Mesenchymal stem cell (in vitro differentiated cells and primary cell): ENCODE data around the gene PRR15L.
"Not testable (repeated sequence)": the region's sequence is repeated elsewhere in the genome, so short reads cannot be mapped to it uniquely, and the experiment has no call there.

Experiments
- DNase-seq: peaks from one replicate; pipeline ENCODE4 v3.0.0-alpha.2; 2013
- H2AFZ ChIP-seq: one replicate; pipeline ENCODE4 v1.6.1; 2013; ENCODE audit warnings: low read depth, mild to moderate bottlenecking, control low read depth, inconsistent platforms, low read length, moderate library complexity
- H2AK5ac ChIP-seq: 2 replicates; pipeline ENCODE4 v1.6.1; 2013; ENCODE audit warnings: low read length, moderate library complexity, mild to moderate bottlenecking, inconsistent platforms; ENCODE audit not compliant: severe bottlenecking
- H2BK120ac ChIP-seq: one replicate; pipeline ENCODE4 v1.6.1; 2013; ENCODE audit warnings: low read depth, mild to moderate bottlenecking, inconsistent platforms, low read length, moderate library complexity
- H2BK12ac ChIP-seq, 2 experiments: one replicate each; pipeline ENCODE4 v1.6.1; 2013; ENCODE audit warnings: inconsistent platforms in 2 of 2, low read length in 2 of 2, mild to moderate bottlenecking in 2 of 2, moderate library complexity in 2 of 2, control low read depth in 1 of 2
- H2BK15ac ChIP-seq: one replicate; pipeline ENCODE4 v1.6.1; 2013; ENCODE audit warnings: mild to moderate bottlenecking, low read depth, inconsistent platforms; ENCODE audit not compliant: poor library complexity, severe bottlenecking
- H2BK5ac ChIP-seq: 2 replicates; pipeline ENCODE4 v1.6.1; 2013; ENCODE audit warnings: low read depth, mild to moderate bottlenecking, low read length, control low read depth, inconsistent platforms; ENCODE audit not compliant: poor library complexity, severe bottlenecking
- H3K14ac ChIP-seq, 2 experiments: one replicate each; pipeline ENCODE4 v1.6.1; 2013; ENCODE audit warnings: inconsistent platforms in 2 of 2, low read length in 2 of 2, control low read depth in 1 of 2, mild to moderate bottlenecking in 1 of 2, moderate library complexity in 1 of 2
- H3K18ac ChIP-seq, 2 experiments: one replicate each; pipeline ENCODE4 v1.6.1; 2013; ENCODE audit warnings: inconsistent platforms in 2 of 2, low read length in 2 of 2, control low read depth in 1 of 2, low read depth in 1 of 2, mild to moderate bottlenecking in 1 of 2
- H3K23ac ChIP-seq, 2 experiments: one replicate each; pipeline ENCODE4 v1.6.1; 2013; ENCODE audit warnings: inconsistent platforms in 2 of 2, low read length in 2 of 2, mild to moderate bottlenecking in 2 of 2, moderate library complexity in 2 of 2, control low read depth in 1 of 2
- H3K27ac ChIP-seq: 2 replicates; pipeline ENCODE4 v1.5.1; 2013; ENCODE audit warnings: mild to moderate bottlenecking, moderate library complexity, low read length, control low read depth, inconsistent platforms; ENCODE audit not compliant: poor library complexity, severe bottlenecking
- H3K27me3 ChIP-seq, 2 experiments: 2 replicates each; pipeline versions ENCODE4 v1.6.1 to v1.7.0; 2013; ENCODE audit warnings: low read length in 2 of 2, mild to moderate bottlenecking in 2 of 2, moderate library complexity in 2 of 2, control low read depth in 1 of 2, inconsistent platforms in 1 of 2; ENCODE audit not compliant: control insufficient read depth in 1 of 2, insufficient read depth in 1 of 2
- H3K36me3 ChIP-seq, 2 experiments: 2 replicates each; pipeline versions ENCODE4 v1.6.1 to v1.7.0; 2013; ENCODE audit warnings: low read length in 2 of 2, control low read depth in 1 of 2, inconsistent platforms in 1 of 2, low read depth in 1 of 2, mild to moderate bottlenecking in 1 of 2; ENCODE audit not compliant: insufficient read depth in 2 of 2, control insufficient read depth in 1 of 2
- H3K4ac ChIP-seq, 2 experiments: one replicate each; pipeline ENCODE4 v1.6.1; 2013; ENCODE audit warnings: inconsistent platforms in 2 of 2, low read length in 2 of 2, mild to moderate bottlenecking in 2 of 2, moderate library complexity in 2 of 2, control low read depth in 1 of 2, low read depth in 1 of 2
- H3K4me1 ChIP-seq: 2 replicates; pipeline ENCODE4 v1.6.1; 2013; ENCODE audit warnings: low read depth, low read length, control low read depth; ENCODE audit not compliant: control insufficient read depth, insufficient read depth
- H3K4me2 ChIP-seq: 2 replicates; pipeline ENCODE4 v1.6.1; 2013; ENCODE audit warnings: low read length, mild to moderate bottlenecking, inconsistent platforms; ENCODE audit not compliant: poor library complexity, severe bottlenecking
- H3K4me3 ChIP-seq, 2 experiments: 2 replicates each; pipeline versions ENCODE4 v1.5.1 to v1.7.0; 2013; ENCODE audit warnings: low read length in 2 of 2, mild to moderate bottlenecking in 2 of 2, control low read depth in 1 of 2, low read depth in 1 of 2; ENCODE audit not compliant: insufficient read depth in 1 of 2
- H3K79me1 ChIP-seq: replicated peaks from 2 replicates; pipeline ENCODE4 v1.6.1; 2013; ENCODE audit warnings: mild to moderate bottlenecking, control low read depth, low read length, inconsistent platforms; ENCODE audit not compliant: poor library complexity, severe bottlenecking
- H3K9ac ChIP-seq: 2 replicates; pipeline ENCODE4 v1.7.0; 2013; ENCODE audit warnings: mild to moderate bottlenecking, low read length, moderate library complexity
- H3K9me3 ChIP-seq: 2 replicates; pipeline ENCODE4 v1.7.0; 2013; ENCODE audit warnings: mild to moderate bottlenecking, low read length; ENCODE audit not compliant: control insufficient read depth
- H4K8ac ChIP-seq: one replicate; pipeline ENCODE4 v1.6.1; 2013; ENCODE audit warnings: inconsistent platforms, mild to moderate bottlenecking, low read length, moderate library complexity
- H4K91ac ChIP-seq: one replicate; pipeline ENCODE4 v1.6.1; 2013; ENCODE audit warnings: mild to moderate bottlenecking, low read length, inconsistent platforms
- WGBS: methylation state at CpG from one replicate; pipeline ENCODE4 v1.1.7; 2013; ENCODE audit warnings: mixed read lengths; 5-methylcytosine and 5-hydroxymethylcytosine counted together

The PRR15L gene

GRCh38 chr17:48003417-48004151 is 45.9 kb upstream of the PRR15L start:
- Histone ChIP-seq H2BK120ac (peak overlapping the region; percentile 93), H4K91ac (peak overlapping the region; percentile 100), H2BK12ac (peak overlapping the region; percentile 88 to 100), H2AK5ac (peak overlapping the region; percentile 64), H3K23ac (no peak overlapping the region), H3K79me1 (no peaks in the 10 kb centered on the region), H3K9ac (no peak overlapping the region), H3K18ac (peak overlapping the region; percentile 79 to 100), H3K36me3 (no peaks in the 10 kb centered on the region), H3K4me1 (peaks cover 30% of the 10 kb centered on the region), H3K9me3 (no peaks in the 10 kb centered on the region), H3K27ac (peak overlapping the region; percentile 98), H3K14ac (no peak overlapping the region), H4K8ac (peak overlapping the region; percentile 100), H2AFZ (peak overlapping the region; percentile 42), H3K27me3 (no peaks in the 10 kb centered on the region), H3K4me3 (no peak overlapping the region), H2BK5ac (peak overlapping the region; percentile 66), H3K4me2 (no peak overlapping the region), H2BK15ac (peak overlapping the region; percentile 99), H3K4ac (peak overlapping the region; percentile 62 to 99)
- 49% methylated on average over 17 of the region's 17 CpGs for WGBS
- no peak for DNase-seq

GRCh38 chr17:48002916-48003416 is 45.3 kb upstream of the PRR15L start:
- Histone ChIP-seq H3K27ac (peak overlapping the region; percentile 98), H2BK120ac (peak overlapping the region; percentile 93), H3K14ac (peak overlapping the region in 1 of 2 experiments; percentile 3), H3K36me3 (no peaks in the 10 kb centered on the region), H2AFZ (no peak overlapping the region), H3K9me3 (no peaks in the 10 kb centered on the region), H3K4me3 (no peak overlapping the region), H2AK5ac (peak overlapping the region; percentile 14), H3K23ac (peak overlapping the region in 1 of 2 experiments; percentile 35), H3K27me3 (no peaks in the 10 kb centered on the region), H3K4me2 (peak overlapping the region; percentile 1), H3K18ac (peak overlapping the region; percentile 79 to 100), H2BK15ac (peak overlapping the region; percentile 99), H3K79me1 (no peaks in the 10 kb centered on the region), H3K9ac (peak overlapping the region; percentile 80), H3K4me1 (peaks cover 30% of the 10 kb centered on the region), H2BK5ac (peak overlapping the region; percentile 9), H4K91ac (peak overlapping the region; percentile 100), H2BK12ac (peak overlapping the region; percentile 88 to 100), H4K8ac (peak overlapping the region; percentile 100), H3K4ac (peak overlapping the region; percentile 62 to 99)
- DNase-seq: no peak
- 53% methylated on average over 6 of the region's 7 CpGs for WGBS

- Histone ChIP-seq H3K27me3 (no peaks in the 10 kb centered on the region), H3K9me3 (no peaks in the 10 kb centered on the region), H3K4me2 (no peak overlapping the region), H2AFZ (peak overlapping the region; percentile 2), H2AK5ac (peak overlapping the region; percentile 82), H3K4ac (peak overlapping the region; percentile 68 to 100), H3K14ac (peak overlapping the region in 1 of 2 experiments; percentile 22), H3K9ac (peak overlapping the region; percentile 80), H4K8ac (peak overlapping the region; percentile 97), H3K18ac (peak overlapping the region; percentile 98 to 100), H3K4me3 (no peak overlapping the region), H2BK5ac (peak overlapping the region; percentile 67), H2BK15ac (no peak overlapping the region), H2BK12ac (peak overlapping the region; percentile 85 to 98), H3K79me1 (no peaks in the 10 kb centered on the region), H3K23ac (no peak overlapping the region), H2BK120ac (peak overlapping the region; percentile 93), H3K4me1 (peaks cover 30% of the 10 kb centered on the region), H4K91ac (peak overlapping the region; percentile 91), H3K36me3 (no peaks in the 10 kb centered on the region), H3K27ac (peak overlapping the region; percentile 98)
- peak; percentile 82 for DNase-seq
- WGBS: 30% methylated on average over 4 of the region's 4 CpGs
Observed at GRCh38 chr17:48002266-48002915, 44.7 kb upstream of the PRR15L start.

GRCh38 chr17:48001657-48002056 is 44.0 kb upstream of the PRR15L start:
- Histone ChIP-seq H2BK120ac (peak overlapping the region; percentile 93), H3K27ac (peak overlapping the region; percentile 98), H3K4ac (peak overlapping the region in 1 of 2 experiments; percentile 68), H3K4me1 (peaks cover 30% of the 10 kb centered on the region), H3K9ac (peak overlapping the region; percentile 80), H2BK12ac (peak overlapping the region in 1 of 2 experiments; percentile 77), H3K18ac (peak overlapping the region; percentile 29 to 43), H2AK5ac (peak overlapping the region; percentile 82)
- not testable (repeated sequence) for H2AFZ ChIP-seq, H3K9me3 ChIP-seq, H3K79me1 ChIP-seq, H3K4me2 ChIP-seq, H4K8ac ChIP-seq, H4K91ac ChIP-seq, H3K27me3 ChIP-seq, H3K14ac ChIP-seq, H2BK15ac ChIP-seq, H2BK5ac ChIP-seq, H3K23ac ChIP-seq, H3K4me3 ChIP-seq, DNase-seq, H3K36me3 ChIP-seq
- WGBS: 99% methylated on average over 2 of the region's 5 CpGs
